ENCODE data around the gene AOX1. TPM values are rescaled to one million over a fixed set of nuclear protein-coding genes. Genes with fewer than 3 reads are reported as not detected.

AOX1 gene
- polyA plus RNA-seq, 1 of the 3 experiments (the other 2 are of a cell fraction): 3.3 TPM

- CTCF ChIA-PET: interaction anchor here (0.8 kb wide), 1 partner anchor 16 kb away, joined by 3 read pairs; no protein-coding TSS in a partner anchor
- 67% methylated on average over 3 of the region's 3 CpGs for WGBS (ENCODE audit: low lambda C conversion rate)
- Histone ChIP-seq H3K79me2 (ENCODE audit: insufficient read depth) (no peaks in the 10 kb centered on the region), H3K27ac (ENCODE audit: low read depth in 2 of 2, low read length in 1 of 2) (no peak overlapping the region), H3K4me2 (no peak overlapping the region), H4K20me1 (ENCODE audit: insufficient read depth) (no peaks in the 10 kb centered on the region), H3F3A (replicated peaks; ENCODE audit: insufficient read depth) (no peaks in the 10 kb centered on the region), H3K27me3 (ENCODE audit: insufficient read depth) (no peaks in the 10 kb centered on the region), H3K36me3 (replicated peaks in 1 of 2; ENCODE audit: control insufficient read depth in 1 of 2, insufficient read depth in 2 of 2, low read length in 1 of 2) (no peaks in the 10 kb centered on the region), H3K9me2 (no peaks in the 10 kb centered on the region), H3K4me3 (ENCODE audit: low read depth in 2 of 2, low read length in 1 of 2) (no peak overlapping the region), H3K9me3 (no peaks in the 10 kb centered on the region), H2AFZ (ENCODE audit: low read depth) (no peak overlapping the region), H3K9ac (no peak overlapping the region), H3K4me1 (ENCODE audit: control insufficient read depth in 1 of 2, insufficient read depth in 2 of 2, low read depth in 1 of 2, low read length in 1 of 2) (peaks cover 0 to 9% of the 10 kb centered on the region in 2 experiments; a peak in 1 of 4 replicates)
- POLR2A ChIA-PET: no interaction called here
- DNase-seq: no peak
- TF ChIP-seq USF2 (IDR thresholded peaks at IDR 0.05; ENCODE audit: borderline replicate concordance, low read depth, low read length) (no peak), RAD21 (IDR thresholded peaks at IDR 0.05; ENCODE audit: low read length) (no peak), POLR2AphosphoS5 (IDR thresholded peaks at IDR 0.05; ENCODE audit: low read depth, low read length) (no peak), REST (IDR thresholded peaks at IDR 0.05; ENCODE audit: low read depth, low read length) (no peak), JUND (IDR thresholded peaks at IDR 0.05) (no peak), GABPA (IDR thresholded peaks at IDR 0.05; ENCODE audit: low read depth) (no peak), TCF12 (IDR thresholded peaks at IDR 0.05) (no peak), ELF1 (IDR thresholded peaks at IDR 0.05) (no peak), FOXJ3 (CRISPR knock-in tag; IDR thresholded peaks at IDR 0.05) (no peak), YY1 (IDR thresholded peaks at IDR 0.05; ENCODE audit: low read depth) (no peak), MXI1 (IDR thresholded peaks at IDR 0.05; ENCODE audit: low read depth, low read length) (no peak), SIN3A (IDR thresholded peaks at IDR 0.05; ENCODE audit: borderline replicate concordance, low read depth, low read length) (no peak), CTCF (IDR thresholded peaks at IDR 0.05) (no peak), RFX5 (IDR thresholded peaks at IDR 0.05; ENCODE audit: low read length) (no peak), RXRA (IDR thresholded peaks at IDR 0.05; ENCODE audit: borderline replicate concordance, low read depth) (no peak), GATA2 (CRISPR knock-in tag; IDR thresholded peaks at IDR 0.05) (no peak), FOXM1 (IDR thresholded peaks at IDR 0.05; ENCODE audit: low read depth) (no peak)
These were observed 13.4 kb downstream of the AOX1 start for GRCh38 chr2:200599206-200599605.
